HG03565 (cell line): Measurements from ENCODE around the gene HYAL4.
"Not testable (repeated sequence)": the region's sequence is repeated elsewhere in the genome, so short reads cannot be mapped to it uniquely, and the experiment has no call there.

Source experiments
- ATAC-seq: cut with Tn5 transposase; IDR thresholded peaks from one replicate; pipeline ENCODE4 v1.9.1; 2021; ENCODE audit warnings: mild to moderate bottlenecking, moderate library complexity; ENCODE audit not compliant: unreplicated experiment

HYAL4 gene

GRCh38 chr7:123846217-123846891, 1.4 kb downstream of the HYAL4 start:
- no peak for ATAC-seq

GRCh38 chr7:123847868-123848267, 2.9 kb downstream of the HYAL4 start:
- ATAC-seq: no peak

- no peak for ATAC-seq
These were observed 4.9 kb downstream of the HYAL4 start for GRCh38 chr7:123849855-123850254.

GRCh38 chr7:123851404-123851803, 6.4 kb downstream of the HYAL4 start:
- not testable (repeated sequence) for ATAC-seq

- not testable (repeated sequence) for ATAC-seq
These were observed 9.3 kb downstream of the HYAL4 start for GRCh38 chr7:123854291-123854690.

- not testable (repeated sequence) for ATAC-seq
These were observed 11.5 kb downstream of the HYAL4 start for GRCh38 chr7:123856428-123856827.

- ATAC-seq: no peak
These were observed 15.9 kb downstream of the HYAL4 start for GRCh38 chr7:123860848-123861247.

- no peak for ATAC-seq
These were observed 17.8 kb downstream of the HYAL4 start for GRCh38 chr7:123862775-123863174.

- ATAC-seq: no peak
These were observed 18.5 kb downstream of the HYAL4 start for GRCh38 chr7:123863461-123863860.

GRCh38 chr7:123864012-123864411, 19.0 kb downstream of the HYAL4 start:
- no peak for ATAC-seq

- ATAC-seq: no peak
These were observed 19.5 kb downstream of the HYAL4 start for GRCh38 chr7:123864436-123864835.

GRCh38 chr7:123864966-123865365, 20.0 kb downstream of the HYAL4 start:
- ATAC-seq: no peak

- ATAC-seq: peak; percentile 83
These were observed 20.6 kb downstream of the HYAL4 start for GRCh38 chr7:123865517-123866117.

GRCh38 chr7:123867225-123867624, 22.3 kb downstream of the HYAL4 start:
- ATAC-seq: peak; percentile 41

- ATAC-seq: peak; percentile 89
These were observed 27.3 kb downstream of the HYAL4 start for GRCh38 chr7:123871998-123872867.

GRCh38 chr7:123872908-123873307, 27.9 kb downstream of the HYAL4 start:
- ATAC-seq: no peak

GRCh38 chr7:123876557-123877256, 31.7 kb downstream of the HYAL4 start:
- no peak for ATAC-seq

GRCh38 chr7:123879628-123880027, 34.7 kb downstream of the HYAL4 start:
- ATAC-seq: no peak

- no peak for ATAC-seq
These were observed 36.3 kb downstream of the HYAL4 start for GRCh38 chr7:123881300-123881699.

- no peak for ATAC-seq
These were observed 38.2 kb downstream of the HYAL4 start for GRCh38 chr7:123883154-123883553.

- no peak for ATAC-seq
These were observed 43.2 kb downstream of the HYAL4 start for GRCh38 chr7:123888192-123888591.
